Urothelium cell line (cell line): Measurements from ENCODE around the gene PRKD3.

ENCODE experiments used
- DNase-seq: peaks from one replicate; pipeline ENCODE4 v3.0.0; 2011; ENCODE audit warnings: low spot score, mixed read lengths
- FAIRE-seq: peaks from 2 replicates; lab custom pipeline; 2011; peaks lifted over from hg19 to GRCh38; lab: Jason Lieb, UNC

PRKD3 gene

GRCh38 chr2:37324786-37325624 is at the start of gene PRKD3:
Gene PRKD3, minus strand, starts transcription at chr2:37324833. Its CDS starts 8,309 bp downstream, at chr2:37316524.
- DNase-seq (peak; percentile 93), FAIRE-seq (peak; percentile 71)

GRCh38 chr2:37372000-37372399 is 47.4 kb upstream of the PRKD3 start:
- DNase-seq = no peak
- FAIRE-seq = no peak

- DNase-seq (no peak), FAIRE-seq (no peak)
Measured at GRCh38 chr2:37370666-37371065, 46.0 kb upstream of the PRKD3 start.

- FAIRE-seq (no peak), DNase-seq (no peak)
Measured at GRCh38 chr2:37367984-37368383, 43.4 kb upstream of the PRKD3 start.

- no peak for DNase-seq
Measured at GRCh38 chr2:37367310-37367709, 42.7 kb upstream of the PRKD3 start.

GRCh38 chr2:37366773-37367172 is 42.1 kb upstream of the PRKD3 start:
- no peak for FAIRE-seq
- DNase-seq = no peak

More at GRCh38 chr2:37367310-37367709, 42.7 kb upstream of the PRKD3 start:
- peak; percentile 50 for FAIRE-seq

GRCh38 chr2:37365669-37366068 is 41.0 kb upstream of the PRKD3 start:
- DNase-seq = peak; percentile 58
- FAIRE-seq = no peak

- FAIRE-seq (no peak), DNase-seq (no peak)
Measured at GRCh38 chr2:37364351-37364750, 39.7 kb upstream of the PRKD3 start.

GRCh38 chr2:37361994-37362698 is 37.5 kb upstream of the PRKD3 start:
- no peak for FAIRE-seq
- DNase-seq = no peak

GRCh38 chr2:37361216-37361815 is 36.7 kb upstream of the PRKD3 start:
- FAIRE-seq = peak; percentile 85
- no peak for DNase-seq

GRCh38 chr2:37358466-37358865 is 33.8 kb upstream of the PRKD3 start:
- FAIRE-seq = no peak
- no peak for DNase-seq

- FAIRE-seq (no peak), DNase-seq (no peak)
Measured at GRCh38 chr2:37357530-37357929, 32.9 kb upstream of the PRKD3 start.

- no peak for FAIRE-seq
Measured at GRCh38 chr2:37357069-37357468, 32.4 kb upstream of the PRKD3 start.

GRCh38 chr2:37356299-37356698 is 31.7 kb upstream of the PRKD3 start:
- DNase-seq (no peak), FAIRE-seq (no peak)

More at GRCh38 chr2:37357069-37357468, 32.4 kb upstream of the PRKD3 start:
- DNase-seq = no peak

GRCh38 chr2:37355735-37356134 is 31.1 kb upstream of the PRKD3 start:
- FAIRE-seq = no peak
- DNase-seq = no peak

GRCh38 chr2:37354531-37354930 is 29.9 kb upstream of the PRKD3 start:
- DNase-seq (no peak), FAIRE-seq (no peak)

- FAIRE-seq (no peak), DNase-seq (peak; percentile 43)
Measured at GRCh38 chr2:37350034-37350433, 25.4 kb upstream of the PRKD3 start.

GRCh38 chr2:37349231-37349860 is 24.7 kb upstream of the PRKD3 start:
- FAIRE-seq = no peak
- no peak for DNase-seq

GRCh38 chr2:37348155-37348554 is 23.5 kb upstream of the PRKD3 start:
- FAIRE-seq (no peak), DNase-seq (no peak)

- DNase-seq (no peak), FAIRE-seq (no peak)
Measured at GRCh38 chr2:37344453-37345361, 20.1 kb upstream of the PRKD3 start, which contains the start of gene QPCT. Gene QPCT, plus strand, starts transcription at chr2:37344630. Its CDS starts 102 bp downstream, at chr2:37344732.
